Adrenal gland (tissue), 12 donors: Measurements from ENCODE around the gene LPGAT1. TPM values are rescaled to one million over a fixed set of nuclear protein-coding genes. Genes with fewer than 3 reads are reported as not detected.

Experiments
- DNase-seq, 7 donors: peaks; one replicate each; pipeline ENCODE4 v3.0.0-alpha.2; 2019 to 2020
- H3K27ac ChIP-seq, 5 donors: fragments of 200-600 bp; sonication (generic) in 4 of 5; 1 replicate in 3 of 5; 2 replicates in 2 of 5; pipeline versions ENCODE4 v1.5.1 to v1.8.0; 2016 to 2020; ENCODE audit warnings: mild to moderate bottlenecking in 1 of 5
- H3K27me3 ChIP-seq: fragments of 200-600 bp; 2 replicates; pipeline ENCODE4 v1.8.0; 2021
- H3K36me3 ChIP-seq, 2 donors: fragments of 200-600 bp; replicated peaks in 1 of 2; 1 replicate in 1 of 2; 2 replicates in 1 of 2; pipeline versions ENCODE4 v1.5.1 to v1.8.0; 2018 to 2022
- H3K4me1 ChIP-seq, 2 donors: fragments of 200-600 bp; replicated peaks in 1 of 2; 1 replicate in 1 of 2; 2 replicates in 1 of 2; pipeline versions ENCODE4 v1.5.1 to v1.8.0; 2018 to 2021
- H3K4me3 ChIP-seq, 4 donors: fragments of 200-600 bp; sonication (generic) in 3 of 4; one replicate each; pipeline ENCODE4 v1.5.1; 2016 to 2018
- H3K9me3 ChIP-seq, 3 donors: fragments of 200-600 bp; sonication (generic) in 1 of 3; replicated peaks in 1 of 3; 1 replicate in 2 of 3; 2 replicates in 1 of 3; pipeline versions ENCODE4 v1.5.1 to v1.8.0; 2016 to 2021
- POLR2A ChIP-seq, 2 donors: fragments of 450-650 bp; IDR thresholded peaks; one replicate each; pipeline ENCODE4 v1.6.1; 2017; ENCODE audit warnings: antibody characterized with exemption in 2 of 2, mild to moderate bottlenecking in 2 of 2, moderate library complexity in 1 of 2
- WGBS, 4 donors: extraction: QIAGEN DNeasy Blood & Tissue Kit in 2 of 4; methylation state at CpG; one replicate each; pipeline versions ENCODE4 v1.1.5 to v1.1.7; 2013 to 2017; 5-methylcytosine and 5-hydroxymethylcytosine counted together
- intact Hi-C, 2 donors: fragments of 100-400 bp; cut with DNase I; formaldehyde crosslinking; loops; one replicate each; pipeline versions ENCODE4 v1.14.1 to v1.15.0; 2022 to 2023
- polyA plus RNA-seq, 3 donors: library from polyadenylated mRNA; stranded (reverse); fragments of 200-250 nt in 2 of 3; fragments of 350-450 nt in 1 of 3; fragmentation: Illumina TruSeq in 1 of 3; extraction: RNeasy Lipid Tissue Mini Kit (QIAGEN cat#74804) in 1 of 3; gene quantifications; one replicate each; pipeline ENCODE4 v1.2.3, GENCODE V29; 2013 to 2014
- total RNA-seq, 9 donors: library from RNA; depleted of rRNA in 4 of 9; stranded (reverse); fragments of >200 nt in 4 of 9; fragments of 120-200 nt in 1 of 9; fragmentation: NEBNext Ultra II Directional in 1 of 9; extraction: Animal tissue kit (Norgen Biotek cat#: 25700) in 1 of 9; gene quantifications; one replicate each; pipeline versions ENCODE4 v1.1.0 to v1.2.4, GENCODE V29; 2013 to 2023
- TF ChIP-seq, protein P1 (sequence below), 6 experiments: fragments of 450-650 bp in 4 of 6; fragments of 200-600 bp in 2 of 6; sonication (generic) in 1 of 6; IDR thresholded peaks; 1 replicate in 5 of 6; 2 replicates in 1 of 6; pipeline versions ENCODE4 v1.5.1 to v1.8.0; 2016 to 2021; ENCODE audit warnings: antibody characterized with exemption in 6 of 6, mild to moderate bottlenecking in 2 of 6, moderate library complexity in 1 of 6
- donor health status: healthy with polysubstance abuse.
- donor health status: Bipolar disorder and iron deficiency.
- donor health status: DM: yes; HTN: yes; CAD: no.
- donor health status: DM: no; HTN: no; CAD: no.
- donor health status: DM: no; HTN: no; CAD: no.
- donor health status: DM: yes; HTN: yes; CAD: no.

Gene LPGAT1
- total and polyA plus RNA-seq, 12 donors: 10.7 to 113 (median 75.6) TPM

DNA sequence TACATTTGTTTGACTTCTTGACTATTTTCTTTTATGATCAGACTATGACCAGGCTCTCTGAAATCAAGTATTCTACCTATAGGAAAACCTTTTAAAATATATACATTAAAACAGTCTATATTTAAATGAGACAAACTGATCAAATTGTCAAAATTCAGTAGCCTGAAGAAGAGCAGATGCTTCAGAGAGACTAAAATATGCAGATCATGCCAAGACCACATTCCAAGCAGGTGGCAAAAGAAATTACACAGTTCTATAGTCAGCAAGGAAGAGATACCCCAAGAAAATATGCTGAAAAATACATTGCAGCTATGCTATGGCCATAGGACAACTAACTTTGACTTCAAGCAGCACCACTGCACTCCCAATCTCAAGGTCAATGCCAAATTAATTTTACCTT lies 3.5 kb downstream of the LPGAT1 start:
- H3K27ac ChIP-seq: no peak overlapping the region
- TF ChIP-seq, protein P1, sequence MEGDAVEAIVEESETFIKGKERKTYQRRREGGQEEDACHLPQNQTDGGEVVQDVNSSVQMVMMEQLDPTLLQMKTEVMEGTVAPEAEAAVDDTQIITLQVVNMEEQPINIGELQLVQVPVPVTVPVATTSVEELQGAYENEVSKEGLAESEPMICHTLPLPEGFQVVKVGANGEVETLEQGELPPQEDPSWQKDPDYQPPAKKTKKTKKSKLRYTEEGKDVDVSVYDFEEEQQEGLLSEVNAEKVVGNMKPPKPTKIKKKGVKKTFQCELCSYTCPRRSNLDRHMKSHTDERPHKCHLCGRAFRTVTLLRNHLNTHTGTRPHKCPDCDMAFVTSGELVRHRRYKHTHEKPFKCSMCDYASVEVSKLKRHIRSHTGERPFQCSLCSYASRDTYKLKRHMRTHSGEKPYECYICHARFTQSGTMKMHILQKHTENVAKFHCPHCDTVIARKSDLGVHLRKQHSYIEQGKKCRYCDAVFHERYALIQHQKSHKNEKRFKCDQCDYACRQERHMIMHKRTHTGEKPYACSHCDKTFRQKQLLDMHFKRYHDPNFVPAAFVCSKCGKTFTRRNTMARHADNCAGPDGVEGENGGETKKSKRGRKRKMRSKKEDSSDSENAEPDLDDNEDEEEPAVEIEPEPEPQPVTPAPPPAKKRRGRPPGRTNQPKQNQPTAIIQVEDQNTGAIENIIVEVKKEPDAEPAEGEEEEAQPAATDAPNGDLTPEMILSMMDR (IDR thresholded peaks at IDR 0.05): no peak
- TF ChIP-seq POLR2A (IDR thresholded peaks at IDR 0.05): no peak
- no peaks in the 10 kb centered on the region for H3K27me3 ChIP-seq
- H3K36me3 ChIP-seq: peaks cover 0 to 5% of the 10 kb centered on the region in 2 donors
- H3K4me3 ChIP-seq: no peak overlapping the region
- H3K9me3 ChIP-seq: no peaks in the 10 kb centered on the region
- no peak for DNase-seq
- intact Hi-C loops: no loop called here
- peaks cover 12 to 49% of the 10 kb centered on the region in 2 donors for H3K4me1 ChIP-seq

DNA sequence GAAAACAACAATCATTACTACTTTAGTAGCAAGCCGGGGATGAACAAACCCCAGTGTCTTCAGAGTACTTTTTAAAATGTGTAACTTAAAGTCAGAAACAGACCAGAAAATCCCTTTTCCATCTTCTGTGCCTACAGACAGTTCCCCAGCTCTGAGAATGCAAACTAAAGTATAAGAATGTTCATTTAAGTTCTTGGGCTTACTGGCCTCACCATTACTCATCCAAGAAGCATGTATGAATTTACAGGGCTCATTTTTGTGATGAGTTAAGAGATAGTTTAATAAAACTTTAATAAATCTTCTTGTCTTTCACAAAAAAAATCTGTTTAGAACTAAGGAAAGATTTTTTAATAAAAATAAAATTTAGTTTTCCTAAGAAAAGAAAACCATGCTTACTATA lies 4.6 kb downstream of the LPGAT1 start:
- WGBS, 4 donors: 84 to 98% (median 96%) methylated on average over 1 of the region's 1 CpG
- intact Hi-C loops: no loop called here
- peaks cover 0 to 5% of the 10 kb centered on the region in 2 donors for H3K36me3 ChIP-seq
- H3K27me3 ChIP-seq: no peaks in the 10 kb centered on the region
- H3K4me3 ChIP-seq: no peak overlapping the region
- H3K4me1 ChIP-seq: peaks cover 12 to 46% of the 10 kb centered on the region in 2 donors
- no peak overlapping the region for H3K27ac ChIP-seq
- no peak for DNase-seq
- TF ChIP-seq, protein P1 (IDR thresholded peaks at IDR 0.05): no peak
- no peak for TF ChIP-seq POLR2A (IDR thresholded peaks at IDR 0.05)
- no peaks in the 10 kb centered on the region for H3K9me3 ChIP-seq

DNA sequence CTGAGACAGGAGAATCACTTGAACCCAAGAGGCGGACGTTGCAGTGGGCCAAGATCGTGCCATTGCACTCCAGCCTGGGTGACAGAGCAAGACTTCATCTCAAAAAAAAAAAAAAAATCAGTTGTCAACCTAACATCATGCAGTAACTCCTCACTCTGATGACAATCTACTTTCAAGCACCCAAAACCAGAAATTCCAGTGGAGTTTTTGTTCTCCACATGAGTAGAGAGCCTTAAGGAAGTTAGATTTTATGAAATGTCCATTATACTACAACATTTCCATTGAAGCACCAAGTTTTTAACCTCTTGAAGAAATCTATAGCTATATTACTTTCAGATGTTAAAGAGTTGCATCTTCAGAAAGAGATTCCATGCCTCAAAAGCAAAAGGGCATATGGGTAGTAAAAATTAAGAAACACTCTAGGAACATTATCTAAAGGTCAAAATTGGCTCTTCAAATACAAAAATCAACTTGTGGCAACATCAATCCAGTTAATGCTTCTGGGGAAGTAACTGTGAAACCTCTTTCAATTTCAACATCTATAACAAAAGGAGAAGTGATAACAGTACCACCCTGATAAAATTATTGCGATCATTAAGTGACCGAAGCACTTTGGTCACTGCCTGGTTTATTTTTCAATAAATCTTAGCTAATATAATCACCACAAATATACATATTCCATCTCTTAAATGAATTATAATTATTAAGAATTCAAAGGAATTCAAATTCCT lies 7.7 kb downstream of the LPGAT1 start:
- DNase-seq: no peak
- H3K4me1 ChIP-seq: peaks cover 7 to 33% of the 10 kb centered on the region in 2 donors
- WGBS, 4 donors: 86 to 99% (median 92%) methylated on average over 5 of the region's 5 CpGs
- no peaks in the 10 kb centered on the region for H3K27me3 ChIP-seq
- H3K4me3 ChIP-seq: no peak overlapping the region
- no peak for TF ChIP-seq POLR2A (IDR thresholded peaks at IDR 0.05)
- TF ChIP-seq, protein P1 (IDR thresholded peaks at IDR 0.05): no peak
- H3K36me3 ChIP-seq: peaks cover 0 to 5% of the 10 kb centered on the region in 2 donors
- intact Hi-C loops: no loop called here
- H3K9me3 ChIP-seq: no peaks in the 10 kb centered on the region
- H3K27ac ChIP-seq: no peak overlapping the region

DNA sequence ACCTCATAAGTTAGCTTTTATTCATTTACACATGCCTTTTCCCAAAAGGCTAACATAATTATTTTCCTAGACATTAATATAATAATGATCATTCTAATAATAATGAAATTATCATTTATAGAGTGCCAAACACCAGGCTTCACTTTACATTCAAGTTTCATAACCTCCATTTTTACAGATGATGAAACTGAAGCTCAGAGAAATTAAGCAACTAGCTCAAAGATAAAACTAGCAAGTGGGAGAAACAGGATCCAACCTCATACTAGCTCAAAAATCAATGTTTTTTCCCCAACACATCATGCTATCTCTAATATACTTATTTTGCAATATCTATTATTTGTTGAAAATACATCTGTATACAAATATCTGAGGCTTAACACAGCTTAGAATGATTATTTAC lies 14.0 kb downstream of the LPGAT1 start:
- peaks cover 14 to 17% of the 10 kb centered on the region in 2 donors for H3K4me1 ChIP-seq
- H3K27ac ChIP-seq: peak overlapping the region in 1 of 5 donors; percentile 35
- no peaks in the 10 kb centered on the region for H3K27me3 ChIP-seq
- DNase-seq: no peak
- intact Hi-C loops: no loop called here
- no peak overlapping the region for H3K4me3 ChIP-seq
- H3K36me3 ChIP-seq: no peaks in the 10 kb centered on the region
- no peaks in the 10 kb centered on the region for H3K9me3 ChIP-seq
- TF ChIP-seq POLR2A (IDR thresholded peaks at IDR 0.05): no peak
- TF ChIP-seq, protein P1 (IDR thresholded peaks at IDR 0.05): no peak
